Heart right ventricle (tissue), 16 donors: ENCODE measurements around the gene ASPHD2. TPM values are rescaled to one million over a fixed set of nuclear protein-coding genes. Genes with fewer than 3 reads are reported as not detected.

Experiments
- ATAC-seq, 8 donors: fragments of 200-7000 bp; cut with Tn5 transposase; one replicate each; pipeline ENCODE4 v1.9.1; 2020; ENCODE audit warnings: mild to moderate bottlenecking in 8 of 8, moderate library complexity in 8 of 8, moderate number of reproducible peaks in 1 of 8
- DNase-seq, 2 donors: peaks; one replicate each; pipeline ENCODE4 v3.0.0-alpha.2; 2020
- H3K27ac ChIP-seq, 10 donors: fragments of 200-600 bp; sonication (generic) in 2 of 10; one replicate each; pipeline versions ENCODE4 v1.5.0 to v1.8.0; 2020 to 2022; ENCODE audit warnings: mild to moderate bottlenecking in 3 of 10
- H3K27me3 ChIP-seq, 7 donors: fragments of 200-600 bp; one replicate each; pipeline ENCODE4 v1.8.0; 2021 to 2022; ENCODE audit warnings: mild to moderate bottlenecking in 2 of 7
- H3K36me3 ChIP-seq, 9 donors: fragments of 200-600 bp; sonication (generic) in 1 of 9; one replicate each; pipeline versions ENCODE4 v1.5.0 to v1.8.0; 2020 to 2022; ENCODE audit warnings: mild to moderate bottlenecking in 2 of 9
- H3K4me1 ChIP-seq, 9 donors: fragments of 200-600 bp; sonication (generic) in 1 of 9; one replicate each; pipeline versions ENCODE4 v1.5.0 to v1.8.0; 2020 to 2022; ENCODE audit warnings: mild to moderate bottlenecking in 4 of 9
- H3K4me3 ChIP-seq, 10 donors: fragments of 200-600 bp; sonication (generic) in 2 of 10; one replicate each; pipeline versions ENCODE4 v1.5.0 to v1.8.0; 2020 to 2022; ENCODE audit warnings: mild to moderate bottlenecking in 7 of 10, moderate library complexity in 2 of 10
- H3K9me3 ChIP-seq, 11 donors: fragments of 200-600 bp in 10 of 11; sonication (generic) in 2 of 11; one replicate each; pipeline versions ENCODE4 v1.5.0 to v1.8.0; 2013 to 2022; ENCODE audit warnings: mild to moderate bottlenecking in 2 of 11, control low read depth in 1 of 11, moderate library complexity in 1 of 11
- WGBS, 2 donors: extraction: QIAGEN DNeasy Blood & Tissue Kit; methylation state at CpG; one replicate each; pipeline ENCODE4 v1.1.7; 2013; ENCODE audit warnings: inconsistent platforms in 1 of 2; 5-methylcytosine and 5-hydroxymethylcytosine counted together
- intact Hi-C, 10 donors: fragments of 100-400 bp; cut with DNase I; formaldehyde crosslinking; loops; one replicate each; pipeline versions ENCODE4 v1.11.1 to v1.14.2; 2022
- polyA plus RNA-seq, 2 donors: library from polyadenylated mRNA; stranded (reverse); fragments of 200-250 nt; gene quantifications; one replicate each; pipeline ENCODE4 v1.2.3, GENCODE V29; 2013
- total RNA-seq, 10 donors: library from RNA; stranded (reverse); fragmentation: NEBNext Ultra II Directional in 3 of 10; extraction: Animal tissue kit (Norgen Biotek cat#: 25700) in 3 of 10; gene quantifications; one replicate each; pipeline versions ENCODE4 v1.2.1 to v1.2.4, GENCODE V29; 2021 to 2023
- TF ChIP-seq, protein P1 (sequence below), 9 donors: fragments of 200-600 bp; sonication (generic) in 2 of 9; IDR thresholded peaks; one replicate each; pipeline versions ENCODE4 v1.5.0 to v1.8.0; 2021 to 2022; ENCODE audit warnings: antibody characterized with exemption in 9 of 9, mild to moderate bottlenecking in 5 of 9, moderate library complexity in 1 of 9
- donor health status: Arrhythmogenic right ventricular cardiomyopathy.
- donor health status: ischemic (EF 13 %, LVEDD 7.1; RV severe dilation, severe dysfunction).
- donor health status: healthy with polysubstance abuse.
- donor health status: DM: no; HTN: yes; CAD: no.
- donor health status: DM: no; HTN: no; CAD: no.
- donor health status: ischemic (EF 25% LVEDD 6.9; RV normal size, moderate dysfunction).
- donor health status: ischemic (EF 25% LVEDD 5.7; RV mildly dilated, moderate dysfunction).
- donor health status: healthy.
- donor health status: DM: yes; HTN: yes; CAD: no.
- donor health status: Ischemic cardiomyopathy.
- donor health status: ischemic (EF 35%, LVEDD 5.7; RV mildly dilated, moderate dysfunction).
- donor health status: nonischemic (EF 11% LVEDD 7.7; RV severe dilation, severe dysfunction).
- donor health status: DM: yes; HTN: yes; CAD: no.
- donor health status: PGD.
- donor health status: ischemic (EF 29% LVEDD 5.4; RV normal size, mild dysfunction).
- donor health status: nonischemic (EF 23%, LVEDD 6.1; RV moderate dilation, normal function).

ASPHD2 gene
- total and polyA plus RNA-seq, 12 donors, result 0.07 to 1.8 (median 0.15) TPM; not detected in 3

DNA sequence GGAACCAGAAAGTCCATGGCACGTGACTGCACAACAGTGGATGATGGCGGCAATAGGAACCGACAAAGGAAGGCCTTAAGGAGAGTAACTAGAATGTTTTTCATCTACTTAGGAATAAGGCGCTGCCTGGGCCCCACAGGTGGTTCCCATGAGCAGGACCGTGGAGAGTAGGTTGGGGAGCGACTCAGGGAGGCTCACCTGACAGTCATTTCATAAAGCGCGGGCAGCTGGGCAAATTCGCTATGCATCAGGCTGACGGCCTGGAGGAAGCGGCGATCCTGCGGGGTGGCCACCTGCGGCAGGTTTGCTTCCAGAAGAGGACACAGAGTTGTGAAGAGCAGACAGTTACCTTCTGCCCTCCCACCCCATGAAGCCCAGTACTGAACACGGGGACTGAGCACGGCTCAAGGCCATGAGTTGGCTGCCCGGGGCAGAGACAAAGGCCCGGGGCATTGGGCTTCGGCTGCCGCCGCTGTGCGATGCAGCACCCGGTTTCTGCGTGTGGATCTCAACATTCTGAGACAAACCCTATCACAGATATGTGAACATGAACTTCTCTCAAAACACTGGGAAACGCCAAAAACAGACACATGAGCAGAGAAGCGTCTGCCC is 28.7 kb downstream of the ASPHD2 start:
- DNase-seq (no peak), ATAC-seq (no peak)
- 94 to 96% methylated on average over 26 of the region's 26 CpGs for WGBS, 2 donors
- no peak overlapping the region for H3K27ac ChIP-seq
- TF ChIP-seq, protein P1, sequence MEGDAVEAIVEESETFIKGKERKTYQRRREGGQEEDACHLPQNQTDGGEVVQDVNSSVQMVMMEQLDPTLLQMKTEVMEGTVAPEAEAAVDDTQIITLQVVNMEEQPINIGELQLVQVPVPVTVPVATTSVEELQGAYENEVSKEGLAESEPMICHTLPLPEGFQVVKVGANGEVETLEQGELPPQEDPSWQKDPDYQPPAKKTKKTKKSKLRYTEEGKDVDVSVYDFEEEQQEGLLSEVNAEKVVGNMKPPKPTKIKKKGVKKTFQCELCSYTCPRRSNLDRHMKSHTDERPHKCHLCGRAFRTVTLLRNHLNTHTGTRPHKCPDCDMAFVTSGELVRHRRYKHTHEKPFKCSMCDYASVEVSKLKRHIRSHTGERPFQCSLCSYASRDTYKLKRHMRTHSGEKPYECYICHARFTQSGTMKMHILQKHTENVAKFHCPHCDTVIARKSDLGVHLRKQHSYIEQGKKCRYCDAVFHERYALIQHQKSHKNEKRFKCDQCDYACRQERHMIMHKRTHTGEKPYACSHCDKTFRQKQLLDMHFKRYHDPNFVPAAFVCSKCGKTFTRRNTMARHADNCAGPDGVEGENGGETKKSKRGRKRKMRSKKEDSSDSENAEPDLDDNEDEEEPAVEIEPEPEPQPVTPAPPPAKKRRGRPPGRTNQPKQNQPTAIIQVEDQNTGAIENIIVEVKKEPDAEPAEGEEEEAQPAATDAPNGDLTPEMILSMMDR (IDR thresholded peaks at IDR 0.05), result no peak
- intact Hi-C loops, result loop anchor here in 2 of 10 donors (5.0 to 10.0 kb wide), 2 partner anchors 53 to 95 kb away; no protein-coding TSS in a partner anchor
- H3K4me3 ChIP-seq, result no peak overlapping the region
- H3K4me1 ChIP-seq, result peaks cover 0 to 8% (median 0%) of the 10 kb centered on the region in 9 donors
- H3K27me3 ChIP-seq, result no peaks in the 10 kb centered on the region
- H3K36me3 ChIP-seq, result peaks cover 0 to 91% (median 35%) of the 10 kb centered on the region in 9 donors
- no peaks in the 10 kb centered on the region for H3K9me3 ChIP-seq

DNA sequence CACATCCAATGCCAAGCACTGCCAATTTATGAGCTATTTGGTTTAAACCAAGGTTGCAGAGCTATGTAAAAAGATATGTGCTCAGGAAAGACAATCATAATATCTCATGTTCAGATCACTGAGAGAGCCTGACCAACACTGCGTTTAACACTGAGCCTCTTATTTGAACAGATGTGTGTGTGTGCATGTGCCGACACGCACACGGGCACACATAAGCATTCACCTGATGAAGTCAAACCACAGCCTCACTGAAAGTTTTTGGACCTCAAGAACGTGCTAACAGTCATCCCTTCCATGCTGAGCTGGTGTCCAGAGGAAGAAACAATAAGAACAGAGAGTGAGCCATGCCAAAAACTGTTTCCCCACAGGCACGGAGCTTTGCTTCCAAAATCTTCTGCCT is 31.1 kb downstream of the ASPHD2 start:
- no peaks in the 10 kb centered on the region for H3K27me3 ChIP-seq
- H3K27ac ChIP-seq, result no peak overlapping the region
- H3K4me3 ChIP-seq, result no peak overlapping the region
- ATAC-seq (no peak), DNase-seq (no peak)
- H3K9me3 ChIP-seq, result no peaks in the 10 kb centered on the region
- TF ChIP-seq, protein P1 (IDR thresholded peaks at IDR 0.05), result no peak
- peaks cover 0 to 98% (median 40%) of the 10 kb centered on the region in 9 donors for H3K36me3 ChIP-seq
- peaks cover 0 to 21% (median 3%) of the 10 kb centered on the region in 9 donors for H3K4me1 ChIP-seq
- WGBS, 2 donors, result 74 to 79% methylated on average over 6 of the region's 6 CpGs
- intact Hi-C loops, result loop anchor here in 8 of 10 donors (2.0 to 10.0 kb wide), 8 partner anchors 61 to 803 kb away; no protein-coding TSS in a partner anchor

DNA sequence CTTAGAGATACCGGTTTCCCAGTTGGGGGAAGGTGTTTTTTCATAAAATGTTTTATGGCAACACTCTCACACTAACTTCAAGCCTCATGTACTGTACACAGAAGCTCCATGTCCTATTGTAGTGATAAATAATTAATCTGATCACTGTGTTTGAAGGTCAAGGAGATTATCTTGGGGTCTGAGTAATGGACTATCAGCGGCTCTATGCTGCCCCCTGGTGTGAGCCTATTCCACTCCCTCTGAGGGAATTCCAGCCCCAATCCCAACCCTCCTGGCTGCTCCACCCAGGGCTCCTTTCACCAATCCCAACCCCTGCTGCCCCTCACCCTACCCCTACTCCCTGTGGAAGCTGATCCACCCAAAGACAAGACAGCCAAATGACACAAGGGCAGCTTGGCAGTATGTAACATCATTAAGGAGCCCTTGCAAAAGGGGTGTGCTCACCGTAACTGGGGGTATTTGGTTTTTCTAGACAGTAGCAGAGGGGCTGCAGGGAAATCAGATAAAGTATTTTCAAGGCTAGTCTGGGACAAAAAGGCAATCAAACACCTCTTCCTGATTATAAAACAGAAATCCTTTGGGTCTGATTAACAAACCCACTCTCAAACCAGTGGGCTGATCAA is 32.2 kb downstream of the ASPHD2 start:
- intact Hi-C loops, result loop anchor here in 8 of 10 donors (2.0 to 10.0 kb wide), 8 partner anchors 62 to 804 kb away; no protein-coding TSS in a partner anchor
- Histone ChIP-seq H3K36me3 (peaks cover 0 to 100% (median 44%) of the 10 kb centered on the region in 9 donors), H3K4me3 (no peak overlapping the region), H3K9me3 (no peaks in the 10 kb centered on the region), H3K27ac (no peak overlapping the region), H3K4me1 (peaks cover 0 to 21% (median 3%) of the 10 kb centered on the region in 9 donors), H3K27me3 (no peaks in the 10 kb centered on the region)
- peak in 7 of 8 donors; percentile 45 to 72 (median 61) for ATAC-seq
- TF ChIP-seq, protein P1 (IDR thresholded peaks at IDR 0.05), result peak; percentile 42 to 80 (median 72)
- 34 to 35% methylated on average over 3 of the region's 3 CpGs for WGBS, 2 donors
- peak; percentile 49 to 50 for DNase-seq

DNA sequence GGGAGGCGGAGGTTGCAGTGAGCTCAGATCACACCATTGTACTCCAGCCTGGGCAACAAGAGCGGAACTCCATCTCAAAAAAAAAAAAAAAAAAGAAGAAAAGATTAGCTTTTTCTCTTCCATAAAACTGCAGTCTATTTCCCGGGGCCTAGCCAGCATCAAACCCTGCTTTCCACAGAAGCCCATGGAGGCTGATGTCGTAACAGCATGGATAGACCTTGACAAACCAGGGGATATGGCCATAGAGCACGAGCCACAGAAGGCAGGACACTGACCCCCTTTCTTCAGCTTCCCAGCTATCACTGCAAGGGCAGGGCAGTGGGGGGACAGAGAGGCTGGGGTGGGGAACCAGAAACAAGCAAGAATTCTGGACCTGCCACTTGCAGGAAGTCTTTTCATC is 33.0 kb downstream of the ASPHD2 start:
- intact Hi-C loops, result loop anchor here in 6 of 10 donors (5.0 to 10.0 kb wide), 6 partner anchors 65 to 805 kb away; no protein-coding TSS in a partner anchor
- TF ChIP-seq, protein P1 (IDR thresholded peaks at IDR 0.05), result no peak
- H3K4me3 ChIP-seq, result no peak overlapping the region
- peaks cover 0 to 21% (median 3%) of the 10 kb centered on the region in 9 donors for H3K4me1 ChIP-seq
- DNase-seq, result no peak
- no peak for ATAC-seq
- H3K9me3 ChIP-seq, result no peaks in the 10 kb centered on the region
- WGBS, 2 donors, result 94 to 98% methylated on average over 5 of the region's 5 CpGs
- H3K36me3 ChIP-seq, result peaks cover 0 to 100% (median 50%) of the 10 kb centered on the region in 9 donors
- no peak overlapping the region for H3K27ac ChIP-seq
- no peaks in the 10 kb centered on the region for H3K27me3 ChIP-seq
